GM12872 (cell line): ENCODE data around the gene NIM1K.

Experiments
- CTCF ChIP-seq: IDR thresholded peaks from 3 replicates; pipeline ENCODE4 v1.5.1; 2011; ENCODE audit warnings: low read depth, mild to moderate bottlenecking, low read length, moderate library complexity; ENCODE audit not compliant: insufficient read depth

Gene NIM1K

GRCh38 chr5:43168175-43168574, 23.9 kb upstream of the NIM1K start:
- no peak for TF ChIP-seq CTCF

GRCh38 chr5:43171451-43171850, 20.6 kb upstream of the NIM1K start:
- no peak for TF ChIP-seq CTCF

GRCh38 chr5:43171926-43172325, 20.1 kb upstream of the NIM1K start:
- TF ChIP-seq CTCF = no peak

GRCh38 chr5:43172779-43173178, 19.2 kb upstream of the NIM1K start:
- TF ChIP-seq CTCF = no peak

- TF ChIP-seq CTCF = no peak
Measured at GRCh38 chr5:43174586-43174985, 17.4 kb upstream of the NIM1K start.

- no peak for TF ChIP-seq CTCF
Measured at GRCh38 chr5:43179836-43180235, 12.2 kb upstream of the NIM1K start.

GRCh38 chr5:43182421-43182820, 9.6 kb upstream of the NIM1K start:
- no peak for TF ChIP-seq CTCF

- no peak for TF ChIP-seq CTCF
Measured at GRCh38 chr5:43190755-43191603, 1.0 kb upstream of the NIM1K start.
